ENCODE results near the gene SARS1. TPM values are rescaled to one million over a fixed set of nuclear protein-coding genes. Genes with fewer than 3 reads are reported as not detected.

SARS1 gene
- total and polyA plus RNA-seq, 4 donors, result 118 to 212 (median 147) TPM

DNA sequence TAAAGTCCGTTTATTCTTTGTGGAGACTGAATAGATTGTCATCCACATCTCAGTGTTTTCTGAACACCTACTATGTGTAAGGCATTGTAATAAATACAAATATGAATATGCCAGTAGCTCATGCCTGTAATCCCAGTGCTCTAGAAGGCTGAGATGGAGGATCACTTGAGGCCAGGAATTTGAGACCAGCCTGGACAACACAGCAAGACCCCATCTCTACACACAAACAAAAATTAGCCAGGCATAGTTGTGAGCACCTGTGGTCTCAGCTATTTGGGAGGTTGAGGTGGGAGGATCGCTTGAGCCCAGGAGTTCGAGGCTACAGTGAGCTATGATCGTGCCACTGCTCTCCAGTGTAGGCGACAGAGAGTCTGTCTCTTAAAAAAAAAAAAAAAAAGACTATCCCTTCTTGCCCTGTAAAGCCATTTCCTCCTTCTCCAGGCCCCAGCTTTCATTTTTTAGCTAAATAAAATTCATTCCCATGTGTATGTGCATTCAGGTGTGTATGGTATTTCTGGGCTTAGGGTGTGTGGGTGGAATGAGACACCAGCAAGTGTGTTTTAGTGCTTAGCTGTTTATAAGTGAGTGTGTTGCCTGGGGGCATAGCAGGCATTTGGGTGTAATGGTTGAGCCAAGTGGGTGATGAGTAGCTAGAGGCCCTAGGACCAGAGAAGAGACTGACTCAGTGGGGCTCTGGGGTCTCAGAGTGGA is 43.4 kb downstream of the SARS1 start:
- H3K4me3 ChIP-seq, result no peak overlapping the region
- DNase-seq (no peak), ATAC-seq (ENCODE audit: insufficient read depth, low FRiP score) (no peak)
- H3K9me3 ChIP-seq (ENCODE audit: control insufficient read depth in 4 of 4, insufficient read depth in 3 of 4, low read length in 3 of 4), result no peaks in the 10 kb centered on the region
- WGBS, 2 donors, result 91 to 99% methylated on average over 5 of the region's 5 CpGs
- no peaks in the 10 kb centered on the region for H3K27me3 ChIP-seq (ENCODE audit: control insufficient read depth in 3 of 3, insufficient read depth in 3 of 3, low read length in 2 of 3)
- H3K4me1 ChIP-seq (ENCODE audit: control insufficient read depth in 5 of 5, insufficient read depth in 5 of 5, low read length in 5 of 5), result peaks cover 0 to 30% (median 11%) of the 10 kb centered on the region in 5 donors
- H3K27ac ChIP-seq (ENCODE audit: low read depth in 1 of 2, low read length in 1 of 2), result no peak overlapping the region
- peaks cover 0 to 5% (median under 1%) of the 10 kb centered on the region in 4 donors for H3K36me3 ChIP-seq (ENCODE audit: control insufficient read depth in 4 of 4, insufficient read depth in 4 of 4, low read length in 4 of 4)
- H3K9ac ChIP-seq (ENCODE audit: insufficient read depth in 1 of 2, low read length in 2 of 2), result no peak overlapping the region
- TF ChIP-seq, protein P1, sequence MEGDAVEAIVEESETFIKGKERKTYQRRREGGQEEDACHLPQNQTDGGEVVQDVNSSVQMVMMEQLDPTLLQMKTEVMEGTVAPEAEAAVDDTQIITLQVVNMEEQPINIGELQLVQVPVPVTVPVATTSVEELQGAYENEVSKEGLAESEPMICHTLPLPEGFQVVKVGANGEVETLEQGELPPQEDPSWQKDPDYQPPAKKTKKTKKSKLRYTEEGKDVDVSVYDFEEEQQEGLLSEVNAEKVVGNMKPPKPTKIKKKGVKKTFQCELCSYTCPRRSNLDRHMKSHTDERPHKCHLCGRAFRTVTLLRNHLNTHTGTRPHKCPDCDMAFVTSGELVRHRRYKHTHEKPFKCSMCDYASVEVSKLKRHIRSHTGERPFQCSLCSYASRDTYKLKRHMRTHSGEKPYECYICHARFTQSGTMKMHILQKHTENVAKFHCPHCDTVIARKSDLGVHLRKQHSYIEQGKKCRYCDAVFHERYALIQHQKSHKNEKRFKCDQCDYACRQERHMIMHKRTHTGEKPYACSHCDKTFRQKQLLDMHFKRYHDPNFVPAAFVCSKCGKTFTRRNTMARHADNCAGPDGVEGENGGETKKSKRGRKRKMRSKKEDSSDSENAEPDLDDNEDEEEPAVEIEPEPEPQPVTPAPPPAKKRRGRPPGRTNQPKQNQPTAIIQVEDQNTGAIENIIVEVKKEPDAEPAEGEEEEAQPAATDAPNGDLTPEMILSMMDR (IDR thresholded peaks at IDR 0.05; ENCODE audit: control extremely low read depth, extremely low read depth), result no peak

- DNase-seq, result no peak
- no peak overlapping the region for H3K9ac ChIP-seq (ENCODE audit: insufficient read depth in 1 of 2, low read length in 2 of 2)
- ATAC-seq (ENCODE audit: insufficient read depth, low FRiP score), result no peak
- H3K36me3 ChIP-seq (ENCODE audit: control insufficient read depth in 4 of 4, insufficient read depth in 4 of 4, low read length in 4 of 4), result peaks cover 0 to 5% (median under 1%) of the 10 kb centered on the region in 4 donors
- H3K4me3 ChIP-seq, result no peak overlapping the region
- TF ChIP-seq, protein P1 (IDR thresholded peaks at IDR 0.05; ENCODE audit: control extremely low read depth, extremely low read depth), result no peak
- no peaks in the 10 kb centered on the region for H3K27me3 ChIP-seq (ENCODE audit: control insufficient read depth in 3 of 3, insufficient read depth in 3 of 3, low read length in 2 of 3)
- H3K4me1 ChIP-seq (ENCODE audit: control insufficient read depth in 5 of 5, insufficient read depth in 5 of 5, low read length in 5 of 5), result peaks cover 0 to 28% (median 11%) of the 10 kb centered on the region in 5 donors
- no peaks in the 10 kb centered on the region for H3K9me3 ChIP-seq (ENCODE audit: control insufficient read depth in 4 of 4, insufficient read depth in 3 of 4, low read length in 3 of 4)
- no peak overlapping the region for H3K27ac ChIP-seq (ENCODE audit: low read depth in 1 of 2, low read length in 1 of 2)
- 87% methylated on average over 15 of the region's 15 CpGs for WGBS, 2 donors
Measured at GRCh38 chr1:109257682-109258421, 44.1 kb downstream of the SARS1 start.

GRCh38 chr1:109258481-109259466 is 45.1 kb downstream of the SARS1 start:
- TF ChIP-seq, protein P1 (IDR thresholded peaks at IDR 0.05; ENCODE audit: control extremely low read depth, extremely low read depth), result no peak
- DNase-seq (no peak), ATAC-seq (ENCODE audit: insufficient read depth, low FRiP score) (no peak)
- no peaks in the 10 kb centered on the region for H3K27me3 ChIP-seq (ENCODE audit: control insufficient read depth in 3 of 3, insufficient read depth in 3 of 3, low read length in 2 of 3)
- 94 to 95% methylated on average over 69 of the region's 69 CpGs for WGBS, 2 donors
- H3K4me1 ChIP-seq (ENCODE audit: control insufficient read depth in 5 of 5, insufficient read depth in 5 of 5, low read length in 5 of 5), result peaks cover 0 to 19% (median 10%) of the 10 kb centered on the region in 5 donors
- H3K9me3 ChIP-seq (ENCODE audit: control insufficient read depth in 4 of 4, insufficient read depth in 3 of 4, low read length in 3 of 4), result no peaks in the 10 kb centered on the region
- H3K27ac ChIP-seq (ENCODE audit: low read depth in 1 of 2, low read length in 1 of 2), result no peak overlapping the region
- H3K4me3 ChIP-seq, result no peak overlapping the region
- H3K36me3 ChIP-seq (ENCODE audit: control insufficient read depth in 4 of 4, insufficient read depth in 4 of 4, low read length in 4 of 4), result peaks cover 0 to 5% (median under 1%) of the 10 kb centered on the region in 4 donors
- no peak overlapping the region for H3K9ac ChIP-seq (ENCODE audit: insufficient read depth in 1 of 2, low read length in 2 of 2)
